Chondrocyte (in vitro differentiated cells): ENCODE results near the gene CD274. TPM values are rescaled to one million over a fixed set of nuclear protein-coding genes. Genes with fewer than 3 reads are reported as not detected.
"Not testable (repeated sequence)": the region's sequence is repeated elsewhere in the genome, so short reads cannot be mapped to it uniquely, and the experiment has no call there.

ENCODE experiments used
- DNase-seq: peaks from one replicate; pipeline ENCODE4 v3.0.0; 2021; ENCODE audit warnings: mixed read lengths, low spot score
- H3K27ac Mint-ChIP-seq: one replicate; pipeline ENCODE4 v1.8.0; 2021; ENCODE audit warnings: mild to moderate bottlenecking, moderate library complexity, mixed read lengths; ENCODE audit not compliant: unreplicated experiment
- H3K27me3 Mint-ChIP-seq: 2 replicates; pipeline ENCODE4 v1.8.0; 2021; ENCODE audit warnings: low read depth, mixed read lengths
- H3K36me3 Mint-ChIP-seq: 2 replicates; pipeline ENCODE4 v1.8.0; 2021; ENCODE audit warnings: low read depth, mixed read lengths
- H3K4me1 Mint-ChIP-seq: 2 replicates; pipeline ENCODE4 v1.8.0; 2021; ENCODE audit warnings: low read depth, mild to moderate bottlenecking, mixed read lengths
- H3K4me3 Mint-ChIP-seq: one replicate; pipeline ENCODE4 v1.8.0; 2021; ENCODE audit warnings: mild to moderate bottlenecking, moderate library complexity, mixed read lengths; ENCODE audit not compliant: unreplicated experiment
- H3K9me3 Mint-ChIP-seq: 2 replicates; pipeline ENCODE4 v1.8.0; 2021; ENCODE audit warnings: low read depth, mixed read lengths
- CTCF ChIP-seq: fragments of 200-600 bp; sonication (generic); IDR thresholded peaks from 2 replicates; pipeline ENCODE4 v1.5.0; 2021; ENCODE audit warnings: antibody characterized with exemption, mild to moderate bottlenecking, moderate library complexity
- total RNA-seq: library from RNA; stranded (reverse); gene quantifications from 3 replicates; pipeline ENCODE4 v1.2.1, GENCODE V29; 2021

CD274 gene
- total RNA-seq, 1 donor from 2014 or later, result 0.12 TPM

GRCh38 chr9:5488221-5489008 lies 38.1 kb downstream of the CD274 start:
- Mint-ChIP-seq H3K4me3 (no peak overlapping the region), H3K27me3 (no peaks in the 10 kb centered on the region), H3K4me1 (no peaks in the 10 kb centered on the region), H3K36me3 (no peaks in the 10 kb centered on the region), H3K27ac (no peak overlapping the region), H3K9me3 (peaks cover 1% of the 10 kb centered on the region)
- DNase-seq, result no peak
- TF ChIP-seq CTCF, result no peak

- no peak overlapping the region for H3K27ac Mint-ChIP-seq
- no peaks in the 10 kb centered on the region for H3K27me3 Mint-ChIP-seq
- DNase-seq, result no peak
- peaks cover 2% of the 10 kb centered on the region for H3K9me3 Mint-ChIP-seq
- no peaks in the 10 kb centered on the region for H3K36me3 Mint-ChIP-seq
- H3K4me3 Mint-ChIP-seq, result no peak overlapping the region
- TF ChIP-seq CTCF, result no peak
- peaks cover 6% of the 10 kb centered on the region for H3K4me1 Mint-ChIP-seq
Observed at GRCh38 chr9:5489630-5490490, 39.5 kb downstream of the CD274 start.

GRCh38 chr9:5492965-5493678 lies 42.8 kb downstream of the CD274 start:
- Mint-ChIP-seq H3K9me3 (peaks cover 5% of the 10 kb centered on the region), H3K4me1 (peaks cover 6% of the 10 kb centered on the region), H3K4me3 (no peak overlapping the region), H3K36me3 (peaks cover 1% of the 10 kb centered on the region), H3K27ac (peak overlapping the region; percentile 12), H3K27me3 (no peaks in the 10 kb centered on the region)
- no peak for TF ChIP-seq CTCF
- no peak for DNase-seq

- no peak for DNase-seq
- Mint-ChIP-seq H3K9me3 (peaks cover 5% of the 10 kb centered on the region), H3K4me1 (peaks cover 6% of the 10 kb centered on the region), H3K4me3 (no peak overlapping the region), H3K36me3 (peaks cover 1% of the 10 kb centered on the region), H3K27ac (peak overlapping the region; percentile 12), H3K27me3 (no peaks in the 10 kb centered on the region)
- TF ChIP-seq CTCF, result no peak
Observed at GRCh38 chr9:5493679-5494511, 43.6 kb downstream of the CD274 start.

- not testable (repeated sequence) for DNase-seq, H3K27me3 Mint-ChIP-seq, H3K4me3 Mint-ChIP-seq, H3K4me1 Mint-ChIP-seq, H3K9me3 Mint-ChIP-seq, H3K36me3 Mint-ChIP-seq, H3K27ac Mint-ChIP-seq
Observed at GRCh38 chr9:5494765-5495164, 44.4 kb downstream of the CD274 start.
